Effector memory CD4-positive, alpha-beta T cell (primary cell): ENCODE data around the gene C11orf54.
A peak's percentile ranks its signal among the peaks of the same experiment; 100 is the strongest.

ENCODE experiments used
- DNase-seq, 3 donors: peaks; one replicate each; pipeline ENCODE4 v3.0.0-alpha.2; 2020
- H3K27ac ChIP-seq: 2 replicates; pipeline ENCODE4 v1.7.0; 2013; ENCODE audit warnings: mild to moderate bottlenecking, low read length, moderate library complexity; ENCODE audit not compliant: insufficient read depth, poor library complexity, severe bottlenecking
- H3K27me3 ChIP-seq: replicated peaks from 2 replicates; pipeline ENCODE4 v1.7.0; 2013; ENCODE audit warnings: mild to moderate bottlenecking, low read length; ENCODE audit not compliant: insufficient read depth, control insufficient read depth, poor library complexity, severe bottlenecking
- H3K36me3 ChIP-seq: 2 replicates; pipeline ENCODE4 v1.7.0; 2013; ENCODE audit warnings: mild to moderate bottlenecking, low read length, moderate library complexity; ENCODE audit not compliant: control insufficient read depth, insufficient read depth
- H3K4me1 ChIP-seq: 2 replicates; pipeline ENCODE4 v1.7.0; 2013; ENCODE audit warnings: low read length, mild to moderate bottlenecking; ENCODE audit not compliant: control insufficient read depth, insufficient read depth, poor library complexity, severe bottlenecking
- H3K4me3 ChIP-seq: 2 replicates; pipeline ENCODE4 v1.7.0; 2013; ENCODE audit warnings: low read length, low read depth, mild to moderate bottlenecking; ENCODE audit not compliant: insufficient read depth, poor library complexity, severe bottlenecking
- H3K9me3 ChIP-seq: 2 replicates; pipeline ENCODE4 v1.7.0; 2013; ENCODE audit warnings: mild to moderate bottlenecking, low read length, moderate library complexity; ENCODE audit not compliant: control insufficient read depth

Gene C11orf54

DNA sequence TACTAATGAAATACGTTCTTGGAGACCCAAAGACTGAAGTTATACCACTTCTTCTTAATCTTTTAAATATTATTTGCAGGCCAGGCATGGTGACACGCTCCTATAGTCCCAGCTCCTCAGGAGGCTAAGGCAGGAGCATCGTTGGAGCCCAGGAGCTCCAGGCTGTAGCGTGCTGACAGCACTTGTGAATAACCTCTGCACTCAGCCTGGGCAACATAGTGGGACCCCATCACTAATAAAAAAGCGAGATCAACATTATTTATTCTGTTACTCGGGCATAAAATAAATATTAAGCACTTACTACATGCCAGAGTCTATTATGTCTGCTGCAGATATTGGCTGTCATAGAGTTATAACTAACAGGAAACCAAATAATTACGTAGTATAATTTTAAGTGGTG lies 41.9 kb downstream of the C11orf54 start:
- Histone ChIP-seq H3K27me3 (no peaks in the 10 kb centered on the region), H3K4me1 (peaks cover 22% of the 10 kb centered on the region), H3K4me3 (peak overlapping the region; percentile 88), H3K36me3 (no peaks in the 10 kb centered on the region), H3K27ac (no peak overlapping the region), H3K9me3 (no peaks in the 10 kb centered on the region)
- no peak for DNase-seq

DNA sequence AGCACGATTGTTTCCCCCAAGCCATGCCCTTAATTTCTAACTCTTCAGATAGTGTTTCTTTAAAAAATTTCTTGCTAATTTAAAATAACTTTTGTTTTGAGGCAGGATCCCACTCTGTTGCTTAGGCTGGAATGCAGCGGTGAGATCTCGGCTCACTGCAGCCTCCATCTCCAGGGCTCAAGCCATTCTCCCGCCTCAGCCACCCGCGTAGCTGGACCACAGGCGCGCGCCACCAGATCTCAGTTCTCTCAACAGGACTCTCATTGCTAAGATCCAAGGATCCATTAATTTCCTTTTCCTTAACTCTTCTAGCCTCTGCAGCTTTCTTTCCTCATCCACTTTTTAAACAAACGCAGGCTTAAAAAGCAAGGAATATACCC lies 42.3 kb downstream of the C11orf54 start:
- H3K4me3 ChIP-seq: peak overlapping the region; percentile 88
- peaks cover under 1% of the 10 kb centered on the region for H3K36me3 ChIP-seq
- DNase-seq: no peak
- H3K27ac ChIP-seq: peak overlapping the region; percentile 89
- no peaks in the 10 kb centered on the region for H3K9me3 ChIP-seq
- no peaks in the 10 kb centered on the region for H3K27me3 ChIP-seq
- peaks cover 22% of the 10 kb centered on the region for H3K4me1 ChIP-seq

DNA sequence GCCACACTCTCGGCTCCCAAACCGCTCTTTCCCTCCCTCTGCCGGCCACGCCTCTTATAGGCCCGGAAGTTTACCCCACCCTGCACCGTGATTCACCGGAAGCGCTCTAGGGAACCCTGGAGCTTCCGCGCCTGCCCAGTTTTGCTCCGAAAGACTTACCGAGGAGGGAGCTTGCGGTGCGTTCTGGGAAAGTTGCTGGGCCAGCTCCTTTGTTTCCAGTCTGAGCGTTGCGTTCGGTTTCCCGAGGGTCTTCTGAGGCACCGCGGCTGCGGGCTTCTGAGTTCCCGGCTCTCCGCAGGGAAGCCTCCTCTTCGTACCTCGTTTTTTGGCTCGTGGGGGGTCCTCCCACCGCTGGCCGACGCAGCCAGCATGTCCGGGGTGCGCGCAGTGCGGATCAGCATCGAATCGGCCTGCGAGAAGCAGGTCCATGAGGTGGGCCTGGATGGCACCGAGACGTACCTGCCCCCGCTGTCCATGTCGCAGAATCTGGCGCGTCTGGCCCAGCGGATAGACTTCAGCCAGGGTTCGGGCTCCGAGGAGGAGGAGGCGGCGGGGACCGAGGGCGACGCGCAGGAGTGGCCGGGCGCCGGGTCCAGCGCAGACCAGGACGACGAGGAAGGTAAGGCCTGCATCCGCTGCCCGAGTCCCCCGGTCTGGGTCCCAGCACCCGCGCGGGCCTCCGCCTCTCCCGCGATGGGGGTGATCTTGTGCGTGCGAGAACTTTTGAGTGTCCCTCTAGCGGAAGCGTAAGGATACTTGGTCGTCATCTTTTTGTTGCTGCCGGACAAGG lies 42.9 kb downstream of the C11orf54 start, which contains the start of gene MED17:
Gene MED17, plus strand, starts transcription at position 138 of the 790 bp plus-strand sequence. Its CDS starts 232 bp downstream, at position 370.
- peaks cover 22% of the 10 kb centered on the region for H3K4me1 ChIP-seq
- no peaks in the 10 kb centered on the region for H3K9me3 ChIP-seq
- H3K36me3 ChIP-seq: peaks cover 6% of the 10 kb centered on the region
- peak within 1 kb of the TSS; percentile 88 for H3K4me3 ChIP-seq
- peak; percentile 76 to 84 (median 79) for DNase-seq
- H3K27ac ChIP-seq: peak within 1 kb of the TSS; percentile 89
- H3K27me3 ChIP-seq: no peaks in the 10 kb centered on the region

DNA sequence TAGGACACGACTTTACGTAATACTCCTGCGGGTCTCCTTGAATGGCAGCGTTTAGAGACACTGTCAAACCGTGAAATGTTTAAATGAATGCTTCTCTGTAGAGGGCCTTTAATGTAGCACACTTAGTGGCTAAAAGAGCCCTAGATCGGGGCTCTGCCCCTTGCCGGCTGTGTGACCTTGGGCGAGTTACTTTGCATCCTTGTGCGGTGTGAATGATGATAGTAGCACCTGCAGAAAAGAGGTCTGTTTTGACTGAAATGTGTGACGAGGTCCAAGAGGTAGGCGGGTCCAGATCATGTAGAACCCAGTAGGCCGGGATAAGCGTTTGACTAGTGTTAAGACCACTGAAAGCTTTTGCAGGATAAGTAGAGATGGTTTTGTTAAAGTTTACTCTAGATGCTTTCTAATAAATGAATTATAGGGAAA lies 43.5 kb downstream of the C11orf54 start:
- Histone ChIP-seq H3K4me3 (peak overlapping the region; percentile 88), H3K27ac (peak overlapping the region; percentile 89)
- DNase-seq: no peak

DNA sequence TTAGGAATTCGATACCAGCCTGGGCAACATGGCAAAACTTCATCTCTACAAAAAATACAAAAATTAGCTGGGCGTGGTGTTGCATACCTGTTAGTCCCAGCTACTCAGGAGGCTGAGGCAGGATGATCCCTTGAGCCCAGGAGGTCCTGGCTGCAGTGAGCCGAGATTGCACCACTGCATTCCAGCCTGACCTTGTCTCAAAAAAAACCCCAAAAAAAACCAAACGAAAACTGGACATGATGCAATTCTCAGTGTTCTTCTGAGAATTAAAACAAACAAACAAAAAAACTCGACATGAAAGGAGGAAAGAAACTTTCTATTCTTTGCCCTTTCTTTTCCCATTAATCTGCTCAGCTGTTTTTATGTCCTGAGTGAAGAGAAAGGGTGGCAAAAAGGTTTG lies 50.0 kb downstream of the C11orf54 start:
- no peak overlapping the region for H3K4me3 ChIP-seq
- H3K4me1 ChIP-seq: no peaks in the 10 kb centered on the region
- H3K36me3 ChIP-seq: peaks cover 73% of the 10 kb centered on the region
- no peaks in the 10 kb centered on the region for H3K27me3 ChIP-seq
- no peak for DNase-seq
- H3K9me3 ChIP-seq: no peaks in the 10 kb centered on the region
- no peak overlapping the region for H3K27ac ChIP-seq

More for the DNA sequence above, 43.5 kb downstream of the C11orf54 start:
- H3K4me1 ChIP-seq: peaks cover 22% of the 10 kb centered on the region
- no peaks in the 10 kb centered on the region for H3K9me3 ChIP-seq
- H3K36me3 ChIP-seq: peaks cover 12% of the 10 kb centered on the region
- H3K27me3 ChIP-seq: no peaks in the 10 kb centered on the region

DNA sequence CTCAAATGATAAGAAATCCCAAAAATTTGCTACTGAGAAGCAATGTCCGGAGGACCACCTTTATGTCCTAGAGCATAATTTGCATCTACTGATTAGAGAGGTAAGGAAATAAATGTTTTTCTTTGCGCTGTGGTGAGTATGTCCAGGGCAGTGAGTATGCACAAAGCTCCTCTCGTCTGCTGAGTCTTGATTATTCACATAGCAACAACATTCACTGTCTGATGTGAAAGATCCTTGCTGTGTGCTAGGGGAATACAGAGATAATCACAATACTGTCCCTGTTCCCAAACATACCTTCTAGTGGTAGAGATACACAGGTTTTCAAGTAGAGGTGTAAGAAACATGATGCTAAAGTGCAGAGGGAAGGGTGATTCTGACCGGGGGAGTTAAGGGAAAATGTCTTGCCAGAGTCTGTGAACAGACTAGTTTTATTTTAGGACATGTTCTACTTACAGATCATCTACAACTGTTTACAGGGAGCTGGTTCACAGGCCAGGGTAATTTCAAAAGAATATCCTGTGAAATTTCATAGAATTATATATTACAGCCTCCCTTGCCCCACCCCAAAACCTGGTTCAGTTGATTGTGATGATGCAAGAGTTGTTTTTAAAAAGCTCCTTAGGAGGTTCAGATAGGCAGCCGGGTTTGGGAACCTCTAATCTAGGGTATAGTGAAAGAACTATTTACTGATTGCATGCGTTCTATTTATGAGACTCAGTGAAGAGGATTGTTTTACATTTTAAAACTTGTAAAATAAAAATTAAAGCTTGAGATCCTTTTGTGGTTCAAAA lies 55.2 kb downstream of the C11orf54 start:
- no peaks in the 10 kb centered on the region for H3K27me3 ChIP-seq
- peaks cover 92% of the 10 kb centered on the region for H3K36me3 ChIP-seq
- H3K27ac ChIP-seq: no peak overlapping the region
- H3K9me3 ChIP-seq: no peaks in the 10 kb centered on the region
- no peak for DNase-seq
- H3K4me3 ChIP-seq: no peak overlapping the region
- H3K4me1 ChIP-seq: no peaks in the 10 kb centered on the region

DNA sequence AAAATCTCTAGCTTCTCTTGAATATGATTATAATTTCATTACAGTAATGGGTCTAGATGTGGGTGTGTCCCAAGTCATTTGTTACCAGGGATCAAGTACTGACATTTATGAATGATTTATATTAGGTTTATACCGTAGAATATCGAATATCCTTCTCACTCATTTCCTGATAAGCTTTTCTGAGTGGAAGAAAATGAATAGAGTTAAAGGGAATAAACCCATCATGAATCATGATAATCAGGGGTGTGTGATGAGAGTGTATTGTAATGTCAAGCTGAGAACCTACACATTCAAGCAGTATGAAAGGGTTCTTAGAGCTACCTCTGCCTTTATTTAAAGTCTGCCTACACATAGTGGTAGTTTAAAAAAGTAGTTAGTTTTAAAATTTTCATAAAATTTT lies 59.9 kb downstream of the C11orf54 start:
- Histone ChIP-seq H3K27me3 (no peaks in the 10 kb centered on the region), H3K36me3 (peaks cover 87% of the 10 kb centered on the region), H3K27ac (no peak overlapping the region), H3K9me3 (no peaks in the 10 kb centered on the region), H3K4me1 (no peaks in the 10 kb centered on the region), H3K4me3 (no peak overlapping the region)
- no peak for DNase-seq

DNA sequence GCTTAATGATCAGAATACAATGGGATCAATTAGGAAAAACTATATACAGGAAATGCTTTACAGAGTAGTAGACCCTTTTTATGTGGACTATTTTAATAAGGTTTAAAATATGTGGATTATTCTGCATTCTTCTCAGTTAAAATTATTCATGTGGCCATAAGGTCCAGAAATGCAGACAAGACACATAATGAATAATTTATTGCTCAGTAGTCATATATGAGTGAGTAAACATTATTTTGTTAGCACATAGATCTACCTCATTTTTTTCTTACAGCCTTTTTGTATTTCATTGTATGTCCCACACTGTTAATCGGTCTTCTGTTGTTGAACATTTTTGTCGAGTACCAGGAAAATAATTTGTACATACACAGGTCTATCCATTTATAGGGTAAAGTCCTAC lies 63.4 kb downstream of the C11orf54 start:
- Histone ChIP-seq H3K27me3 (no peaks in the 10 kb centered on the region), H3K4me1 (no peaks in the 10 kb centered on the region), H3K27ac (no peak overlapping the region), H3K9me3 (no peaks in the 10 kb centered on the region), H3K36me3 (peaks cover 84% of the 10 kb centered on the region), H3K4me3 (no peak overlapping the region)
- DNase-seq: no peak

DNA sequence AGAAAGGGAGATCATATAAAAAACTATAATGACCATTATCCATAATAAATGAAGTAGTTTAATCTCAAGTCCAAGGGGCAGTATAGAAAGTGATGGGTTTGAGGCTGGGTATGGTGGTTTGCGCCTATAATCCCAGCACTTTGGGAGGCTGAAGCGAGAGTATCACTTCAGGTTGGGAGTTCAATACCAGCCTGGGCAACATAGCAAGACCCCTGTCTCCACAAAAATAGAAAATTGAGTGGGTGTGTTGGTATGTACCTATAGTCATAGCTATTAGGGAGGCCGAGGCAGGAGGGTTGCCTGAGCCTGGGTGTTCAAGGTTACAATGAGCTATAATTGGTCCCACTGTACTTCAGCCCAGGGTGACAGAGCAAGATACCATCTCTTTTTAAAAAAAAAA lies 66.5 kb downstream of the C11orf54 start:
- Histone ChIP-seq H3K36me3 (peaks cover 85% of the 10 kb centered on the region), H3K27me3 (no peaks in the 10 kb centered on the region), H3K27ac (no peak overlapping the region), H3K4me3 (no peak overlapping the region), H3K4me1 (no peaks in the 10 kb centered on the region), H3K9me3 (no peaks in the 10 kb centered on the region)
- no peak for DNase-seq

DNA sequence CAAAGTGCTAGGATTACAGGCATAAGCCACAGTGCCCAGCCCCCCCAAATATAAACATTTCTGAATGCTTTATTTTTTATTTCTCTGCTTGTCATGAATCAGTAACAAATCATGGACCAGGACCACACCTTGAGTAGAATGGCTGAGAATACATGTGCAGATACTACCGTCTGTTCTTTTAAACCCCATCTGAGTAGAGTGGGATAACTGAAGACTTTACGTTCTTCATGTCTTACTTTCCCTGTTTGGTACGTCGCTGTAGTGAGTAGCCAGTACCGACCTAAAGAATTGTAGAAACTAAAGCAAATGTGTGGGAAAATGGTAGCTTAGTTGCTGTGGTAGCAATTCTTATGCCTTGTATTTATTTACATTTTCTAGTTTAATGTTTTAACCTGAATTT lies 72.5 kb downstream of the C11orf54 start:
- no peaks in the 10 kb centered on the region for H3K9me3 ChIP-seq
- no peak overlapping the region for H3K27ac ChIP-seq
- H3K36me3 ChIP-seq: peaks cover 49% of the 10 kb centered on the region
- no peaks in the 10 kb centered on the region for H3K4me1 ChIP-seq
- no peak overlapping the region for H3K4me3 ChIP-seq
- no peak for DNase-seq
- no peaks in the 10 kb centered on the region for H3K27me3 ChIP-seq
